Activated CD8-positive, alpha-beta memory T cell treated with anti-CD3 and anti-CD28 coated beads, Interleukin-2, amount 50 U/mL, for 1 hour (primary cell): ENCODE measurements around the gene QPRT.
"Not testable (repeated sequence)": the region's sequence is repeated elsewhere in the genome, so short reads cannot be mapped to it uniquely, and the experiment has no call there.

ENCODE experiments used
- DNase-seq: peaks from one replicate; pipeline ENCODE4 v3.0.0-alpha.2; 2020; ENCODE audit errors: extremely low read depth

Gene QPRT

DNA sequence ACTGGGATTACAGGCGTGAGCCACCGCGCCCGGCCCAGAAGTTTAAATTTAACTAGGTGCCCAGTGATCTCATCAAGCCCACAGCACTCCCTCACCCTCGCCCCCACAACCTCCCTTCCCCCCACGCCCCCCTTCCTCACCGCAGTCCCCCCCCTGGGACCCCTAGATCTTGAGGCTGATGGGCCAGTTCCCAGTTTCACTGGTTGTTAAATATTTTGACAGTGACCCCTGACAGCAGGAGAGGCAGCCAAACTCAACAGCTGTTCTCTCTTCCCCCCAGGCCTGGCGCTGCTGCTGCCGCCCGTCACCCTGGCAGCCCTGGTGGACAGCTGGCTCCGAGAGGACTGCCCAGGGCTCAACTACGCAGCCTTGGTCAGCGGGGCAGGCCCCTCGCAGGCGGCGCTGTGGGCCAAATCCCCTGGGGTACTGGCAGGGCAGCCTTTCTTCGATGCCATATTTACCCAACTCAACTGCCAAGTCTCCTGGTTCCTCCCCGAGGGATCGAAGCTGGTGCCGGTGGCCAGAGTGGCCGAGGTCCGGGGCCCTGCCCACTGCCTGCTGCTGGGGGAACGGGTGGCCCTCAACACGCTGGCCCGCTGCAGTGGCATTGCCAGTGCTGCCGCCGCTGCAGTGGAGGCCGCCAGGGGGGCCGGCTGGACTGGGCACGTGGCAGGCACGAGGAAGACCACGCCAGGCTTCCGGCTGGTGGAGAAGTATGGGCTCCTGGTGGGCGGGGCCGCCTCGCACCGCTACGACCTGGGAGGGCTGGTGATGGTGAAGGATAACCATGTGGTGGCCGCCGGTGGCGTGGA, 15.6 kb downstream of the QPRT start:
- DNase-seq = no peak

DNA sequence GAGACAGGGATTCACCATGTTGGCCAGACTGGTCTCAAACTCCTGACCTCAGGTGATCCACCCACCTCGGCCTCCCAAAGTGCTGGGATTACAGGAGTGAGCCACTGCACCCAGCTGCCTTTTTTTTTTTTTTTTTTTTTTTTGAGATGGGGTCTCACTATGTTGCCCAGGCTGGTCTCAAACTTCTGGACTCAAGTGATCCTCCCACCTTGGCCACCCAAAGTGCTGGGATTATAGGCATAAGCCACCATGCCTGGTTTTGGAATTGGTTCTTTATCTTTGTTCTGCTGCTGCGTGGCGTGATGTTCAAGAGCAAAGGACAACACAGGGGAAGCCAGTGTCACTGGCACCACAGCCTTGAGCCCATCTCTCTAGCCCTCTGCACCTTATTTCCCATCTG, 16.7 kb downstream of the QPRT start:
- DNase-seq = not testable (repeated sequence)

DNA sequence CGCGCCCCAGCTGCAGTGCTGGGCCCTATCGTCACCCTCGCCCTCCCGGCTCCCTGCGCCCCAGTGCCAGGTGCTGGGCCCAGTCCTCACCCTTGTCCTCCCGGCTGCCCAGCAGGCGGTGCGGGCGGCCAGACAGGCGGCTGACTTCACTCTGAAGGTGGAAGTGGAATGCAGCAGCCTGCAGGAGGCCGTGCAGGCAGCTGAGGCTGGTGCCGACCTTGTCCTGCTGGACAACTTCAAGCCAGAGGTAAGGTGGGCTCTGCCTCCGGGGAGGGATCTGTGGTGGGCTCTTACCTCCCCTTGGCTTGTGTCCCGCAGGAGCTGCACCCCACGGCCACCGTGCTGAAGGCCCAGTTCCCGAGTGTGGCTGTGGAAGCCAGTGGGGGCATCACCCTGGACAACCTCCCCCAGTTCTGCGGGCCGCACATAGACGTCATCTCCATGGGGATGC, 17.9 kb downstream of the QPRT start:
- DNase-seq = no peak

DNA sequence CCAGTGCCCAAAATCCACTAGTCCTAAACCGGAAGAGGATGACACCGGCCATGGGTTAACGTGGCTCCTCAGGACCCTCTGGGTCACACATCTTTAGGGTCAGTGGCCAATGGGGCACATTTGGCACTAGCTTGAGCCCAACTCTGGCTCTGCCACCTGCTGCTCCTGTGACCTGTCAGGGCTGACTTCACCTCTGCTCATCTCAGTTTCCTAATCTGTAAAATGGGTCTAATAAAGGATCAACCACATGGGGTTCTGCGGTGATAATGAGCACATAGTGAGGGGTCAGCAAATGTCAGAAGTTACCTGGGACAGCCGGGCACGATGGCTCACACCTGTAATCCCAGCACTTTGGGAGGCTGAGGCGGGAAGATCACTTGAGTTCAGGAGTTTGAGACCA, 18.4 kb downstream of the QPRT start:
- no peak for DNase-seq

DNA sequence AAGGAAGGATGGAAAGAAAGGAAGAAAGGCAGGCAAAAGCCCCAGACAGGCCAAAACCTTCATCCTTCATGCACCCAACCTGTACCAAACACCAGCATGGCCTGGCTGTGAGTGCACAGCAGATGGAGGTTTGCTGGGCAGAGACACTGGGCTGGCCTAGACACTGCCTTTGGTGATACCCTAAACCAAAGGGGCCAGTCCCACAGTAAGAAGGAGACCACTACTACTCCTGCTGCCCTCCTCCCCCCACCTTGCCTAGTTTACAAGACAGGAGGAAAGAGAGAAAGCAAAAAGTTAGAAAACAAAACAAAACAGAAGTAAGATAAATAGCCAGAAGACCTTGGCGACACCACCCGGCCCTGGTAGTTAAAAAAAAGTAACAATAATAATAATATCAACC, 19.1 kb downstream of the QPRT start:
- DNase-seq = no peak

DNA sequence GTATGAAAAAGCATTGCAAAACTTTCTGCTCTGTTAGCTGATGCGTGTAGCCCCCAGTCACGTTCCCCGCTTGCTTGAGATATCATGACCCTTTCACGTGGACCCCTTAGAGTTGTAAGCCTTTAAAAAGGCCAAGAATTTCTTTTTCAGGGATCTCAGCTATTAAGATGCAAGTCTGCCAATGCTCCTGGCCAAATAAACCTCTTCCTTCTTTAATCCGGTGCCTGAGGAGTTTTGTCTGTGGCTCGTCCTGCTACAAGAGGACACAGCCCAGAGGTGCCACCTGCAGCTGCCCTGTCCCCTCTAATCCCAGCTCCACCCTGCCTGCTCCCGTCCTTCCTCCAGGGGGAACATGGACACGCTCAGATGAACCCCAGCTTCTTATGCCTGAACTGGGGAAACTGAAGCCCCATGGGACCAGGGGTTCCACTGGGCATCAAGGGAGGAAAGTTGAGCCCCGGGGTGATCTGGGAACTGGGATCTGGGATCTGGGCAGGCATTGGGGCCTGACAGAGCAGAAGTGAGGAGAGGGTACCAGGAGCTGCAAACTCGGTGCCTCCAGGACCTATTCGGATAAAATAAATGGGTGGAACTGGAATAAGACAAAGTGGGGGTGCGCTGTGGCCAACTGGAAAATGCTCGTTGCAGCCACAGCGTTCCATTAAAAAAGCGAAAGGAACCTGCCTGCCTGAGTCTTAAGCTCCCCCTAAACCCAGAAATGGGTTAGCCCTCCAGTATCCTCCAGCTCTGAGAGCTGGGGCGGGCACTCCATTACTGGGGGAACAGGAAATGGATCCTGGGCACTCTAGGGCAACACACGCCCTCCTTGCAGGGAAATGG, 19.7 kb downstream of the QPRT start:
- no peak for DNase-seq

DNA sequence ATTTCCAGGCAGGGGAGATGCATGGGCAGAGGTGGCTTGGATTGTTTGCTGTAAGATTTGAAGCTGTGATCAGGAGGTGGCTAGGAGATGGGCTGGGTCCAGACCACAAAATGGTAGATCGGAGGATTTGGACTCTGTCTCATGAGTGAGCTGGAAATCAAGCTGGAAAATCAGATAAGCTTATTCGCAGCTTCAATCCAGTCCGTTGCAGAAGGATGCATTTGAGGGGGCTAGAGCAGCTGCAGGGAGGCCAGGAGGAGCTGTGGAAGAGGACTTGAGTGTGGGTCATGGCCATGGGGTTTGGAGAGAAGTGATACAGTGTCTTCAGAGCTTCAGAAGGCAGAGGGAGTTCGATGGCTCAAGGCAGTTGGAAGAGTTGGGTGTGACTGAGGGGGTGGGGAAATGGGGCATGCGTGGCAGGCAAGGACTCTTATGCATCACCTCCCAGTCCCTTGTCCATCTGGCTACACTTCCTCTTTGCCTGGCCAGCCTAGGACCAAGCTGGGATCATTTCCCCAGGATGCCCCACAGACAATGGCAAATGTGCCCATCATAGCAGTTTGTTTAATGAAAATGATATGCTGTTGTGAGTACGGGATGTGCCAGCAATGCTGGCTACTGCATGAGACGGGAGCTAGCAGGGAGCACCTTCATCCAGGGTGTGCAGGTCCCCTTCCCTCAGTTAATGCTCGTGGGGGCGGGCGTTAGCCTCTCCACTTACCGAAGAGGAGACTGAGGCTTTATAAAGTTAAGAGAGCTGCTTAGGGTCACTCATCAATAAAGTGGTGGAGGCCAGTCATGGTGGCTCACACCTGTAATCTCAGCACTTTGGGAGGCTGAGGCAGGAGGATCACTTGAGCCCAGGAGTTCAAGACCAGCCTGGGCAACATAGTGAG, 20.6 kb downstream of the QPRT start:
- no peak for DNase-seq

DNA sequence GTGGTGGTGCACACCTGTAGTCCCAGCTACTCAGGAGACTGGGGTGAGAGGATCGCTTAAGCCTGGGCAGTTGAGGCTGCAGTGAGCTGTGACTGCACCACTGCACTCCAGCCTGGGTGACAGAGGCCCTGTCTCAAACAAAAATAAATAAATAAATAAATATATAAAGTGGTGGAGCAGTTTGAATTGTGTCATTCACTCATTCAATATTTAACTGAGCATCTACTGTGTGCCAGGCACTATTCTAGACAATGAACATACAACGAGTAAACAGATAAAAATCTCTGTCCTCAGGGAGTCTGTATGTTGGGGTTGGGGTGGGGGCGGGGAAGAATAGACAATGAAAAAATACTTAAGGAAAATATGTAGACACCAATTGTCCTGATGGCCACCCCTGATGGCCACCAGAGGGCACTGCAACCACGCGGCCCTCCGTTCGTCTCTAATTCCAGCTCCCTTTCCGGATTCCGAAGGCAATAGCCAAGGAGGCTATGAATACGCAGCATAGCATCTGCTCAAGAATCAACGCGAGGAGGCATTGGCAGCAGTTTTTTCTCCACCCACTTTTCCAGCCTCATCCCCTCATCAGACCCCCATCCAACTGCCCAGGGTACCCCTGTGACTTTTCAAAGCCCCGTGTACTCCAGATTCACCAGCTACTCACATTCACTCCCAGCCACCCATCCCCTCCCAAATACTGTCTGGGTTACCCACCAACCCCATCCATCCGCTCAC, 21.4 kb downstream of the QPRT start:
- DNase-seq = no peak

DNA sequence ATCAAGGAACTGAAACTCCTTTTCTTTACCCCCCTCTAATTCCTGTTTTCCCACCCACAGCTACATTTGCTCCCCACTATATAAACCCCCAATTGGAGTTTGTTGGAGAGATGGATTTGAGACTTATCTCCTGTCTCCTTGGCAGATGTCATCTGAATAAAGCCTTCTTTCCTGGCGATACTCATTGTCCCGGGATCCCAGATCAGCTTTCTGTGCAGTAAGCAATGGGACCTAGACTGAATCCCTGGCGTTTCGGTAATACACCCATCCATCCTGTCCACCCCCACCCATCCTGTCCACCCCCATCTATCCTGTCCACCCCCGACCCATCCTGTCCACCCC, 22.2 kb downstream of the QPRT start:
- DNase-seq = no peak

GRCh38 chr16:29702269-29702668, 23.3 kb downstream of the QPRT start:
- DNase-seq = no peak

- DNase-seq = no peak
Observed at GRCh38 chr16:29705030-29705429, 26.1 kb downstream of the QPRT start.

GRCh38 chr16:29707160-29707559, 28.2 kb downstream of the QPRT start:
- not testable (repeated sequence) for DNase-seq

- no peak for DNase-seq
Observed at GRCh38 chr16:29708917-29709600, 30.1 kb downstream of the QPRT start.

GRCh38 chr16:29709657-29710056, 30.7 kb downstream of the QPRT start:
- not testable (repeated sequence) for DNase-seq

DNA sequence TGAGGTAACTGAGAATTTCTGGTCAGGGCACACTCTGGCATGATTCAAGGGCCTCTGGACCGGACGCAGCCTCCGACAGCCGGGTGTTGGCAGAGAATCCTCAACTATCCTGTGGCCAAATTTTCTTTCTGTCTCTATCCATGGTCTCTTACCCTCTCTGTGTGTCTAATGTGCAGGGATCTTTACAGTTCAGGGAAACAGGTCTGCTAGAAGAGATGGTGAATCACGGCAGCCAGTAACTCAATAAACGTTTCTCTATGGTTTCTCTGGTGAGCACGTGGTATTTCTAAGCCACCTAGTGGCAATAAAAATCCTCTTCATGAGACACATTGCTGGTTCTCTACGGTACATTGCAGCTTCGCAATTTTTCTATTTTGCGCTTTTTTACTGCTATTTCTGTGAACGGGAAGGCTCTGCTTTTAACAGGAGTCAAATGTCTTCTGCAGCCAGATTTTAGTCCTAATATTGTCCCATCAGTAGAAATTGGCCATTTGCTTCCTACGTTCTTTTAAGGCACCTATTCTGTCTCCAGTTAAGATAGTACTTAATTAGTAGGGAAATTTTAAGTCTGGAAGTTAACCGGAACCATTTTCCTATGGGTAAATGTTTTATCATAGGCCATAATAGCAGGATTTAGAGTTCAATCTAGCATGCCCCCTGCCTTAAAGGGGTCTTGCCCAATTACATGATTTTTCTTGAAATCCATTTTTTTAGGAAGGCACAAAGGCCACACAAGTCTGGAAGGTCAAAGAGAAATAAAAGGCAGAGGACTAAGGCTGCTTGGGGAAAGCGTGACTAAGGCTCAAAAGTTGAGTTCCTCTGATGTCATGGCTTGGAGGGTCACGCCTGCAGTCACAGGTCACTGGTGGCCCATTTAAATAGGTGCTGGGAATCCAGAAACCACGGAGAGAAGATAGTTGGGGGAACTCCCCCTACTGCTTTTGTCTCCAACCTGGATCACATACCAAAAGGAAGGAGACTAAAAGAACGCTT, 31.5 kb downstream of the QPRT start:
- no peak for DNase-seq

DNA sequence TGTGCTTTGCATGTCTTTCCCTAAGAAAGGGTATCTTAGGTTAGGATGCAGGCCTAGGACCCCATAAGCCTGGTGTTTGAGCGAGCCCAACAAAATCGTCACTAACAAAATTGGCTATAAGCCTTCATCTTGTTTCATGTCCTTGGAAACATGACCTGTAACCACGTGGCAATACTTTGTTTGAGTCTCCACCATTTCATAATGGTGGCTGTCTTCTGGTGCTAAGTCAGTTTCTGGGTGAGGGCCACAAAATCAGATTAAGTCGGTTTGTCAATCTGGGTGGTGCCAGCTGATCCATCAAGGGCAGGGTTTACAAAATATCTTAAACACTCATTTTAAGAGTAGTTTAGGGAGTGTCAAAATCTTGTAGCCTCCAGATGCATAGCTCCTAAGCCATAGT, 33.8 kb downstream of the QPRT start:
- DNase-seq = no peak

DNA sequence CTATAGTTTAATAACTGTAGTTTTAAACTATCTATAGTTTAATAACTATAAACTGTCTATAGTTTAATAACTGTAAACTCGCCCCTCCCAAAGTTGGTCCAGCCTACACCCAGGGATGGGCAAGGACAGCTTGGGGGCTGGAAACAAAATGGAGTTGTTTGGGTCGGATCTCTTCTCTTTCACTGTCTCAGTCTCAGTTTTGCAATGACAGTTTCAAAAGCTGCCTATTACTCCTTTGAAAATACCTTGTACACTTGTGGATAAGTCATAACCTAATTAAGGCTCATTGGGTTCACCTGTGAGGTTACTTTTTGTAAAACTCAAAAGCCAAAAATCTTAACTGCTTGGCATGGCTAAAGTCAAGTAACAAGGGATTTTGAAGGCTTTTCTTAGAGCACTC, 35.4 kb downstream of the QPRT start:
- no peak for DNase-seq

- DNase-seq = no peak
Observed at GRCh38 chr16:29714972-29715371, 36.0 kb downstream of the QPRT start.

DNA sequence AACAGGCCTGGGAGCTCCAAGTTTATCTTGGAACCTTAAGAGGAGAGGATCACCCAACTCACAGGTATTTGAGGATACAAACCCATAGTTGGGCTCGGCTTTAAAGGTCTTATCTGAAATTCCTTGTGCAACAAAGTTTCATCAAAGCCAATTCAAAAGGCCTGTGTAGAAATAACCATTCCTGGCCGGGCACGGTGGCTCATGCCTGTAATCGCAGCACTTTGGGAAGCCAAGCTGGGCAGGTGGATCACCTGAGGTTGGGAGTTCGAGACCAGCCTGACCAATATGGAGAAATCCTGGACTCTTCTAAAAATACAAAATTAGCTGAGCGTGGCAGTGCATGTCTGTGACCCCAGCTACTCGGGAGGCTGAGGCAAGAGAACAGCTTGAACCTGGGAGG, 38.1 kb downstream of the QPRT start:
- no peak for DNase-seq

DNA sequence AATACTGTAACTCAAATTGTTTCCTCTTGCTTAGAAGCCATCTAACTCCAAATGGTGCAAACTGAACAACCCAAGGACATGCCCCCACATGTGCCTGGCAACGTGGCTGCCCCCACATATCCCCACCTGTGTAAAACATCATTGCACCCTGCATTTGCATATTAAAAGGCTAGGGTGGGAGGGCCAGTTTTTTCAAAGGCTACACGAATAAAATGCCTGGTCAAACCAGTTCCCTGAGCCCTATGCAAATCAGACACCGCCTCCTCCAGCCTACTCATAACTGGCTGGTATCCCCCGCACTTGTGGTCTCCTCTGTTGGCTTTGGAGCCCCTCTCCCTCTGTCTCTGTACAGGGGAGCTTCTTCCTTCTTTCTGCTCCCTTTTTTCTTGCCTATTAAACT, 40.1 kb downstream of the QPRT start:
- no peak for DNase-seq
